MM.1S (cell line): ENCODE data around the gene HSPG2.

Experiments used
- DNase-seq: peaks from one replicate; pipeline ENCODE4 v3.0.0-alpha.2; 2015
- H2AFZ ChIP-seq: fragments of 300-600 bp; sonication (generic); 2 replicates; pipeline ENCODE4 v1.6.0; 2016; ENCODE audit warnings: antibody characterized with exemption, low read length
- H3F3A ChIP-seq: fragments of 300-600 bp; sonication (generic); 2 replicates; pipeline ENCODE4 v1.6.1; 2016; ENCODE audit warnings: mild to moderate bottlenecking, antibody characterized with exemption, low read length, moderate library complexity, mixed read lengths; ENCODE audit not compliant: insufficient read depth
- H3K27ac ChIP-seq: fragments of 300-600 bp; sonication (generic); 2 replicates; pipeline ENCODE4 v1.5.1; 2016; ENCODE audit warnings: mild to moderate bottlenecking, low read length
- H3K27me3 ChIP-seq: fragments of 300-600 bp; sonication (generic); replicated peaks from 2 replicates; pipeline ENCODE4 v1.6.0; 2016; ENCODE audit warnings: low read length; ENCODE audit not compliant: insufficient read depth
- H3K36me3 ChIP-seq: fragments of 300-600 bp; sonication (generic); replicated peaks from 2 replicates; pipeline ENCODE4 v1.6.1; 2016; ENCODE audit warnings: mild to moderate bottlenecking, low read length, mixed read lengths; ENCODE audit not compliant: insufficient read depth
- H3K4me1 ChIP-seq: fragments of 300-600 bp; sonication (generic); 2 replicates; pipeline ENCODE4 v1.6.1; 2016; ENCODE audit warnings: low read length, mixed read lengths
- H3K4me2 ChIP-seq: fragments of 300-600 bp; sonication (generic); 2 replicates; pipeline ENCODE4 v1.6.0; 2016; ENCODE audit warnings: low read depth, low read length
- H3K4me3 ChIP-seq: fragments of 300-600 bp; sonication (generic); 2 replicates; pipeline ENCODE4 v1.5.1; 2016; ENCODE audit warnings: low read length, mixed read lengths
- H3K79me2 ChIP-seq: fragments of 300-600 bp; sonication (generic); 2 replicates; pipeline ENCODE4 v1.6.1; 2016; ENCODE audit warnings: mixed run types, low read length, mixed read lengths
- H3K9ac ChIP-seq: fragments of 300-600 bp; sonication (generic); 2 replicates; pipeline ENCODE4 v1.6.1; 2016; ENCODE audit warnings: low read length, mixed read lengths
- H3K9me2 ChIP-seq: fragments of 300-600 bp; sonication (generic); replicated peaks from 2 replicates; pipeline ENCODE4 v1.6.1; 2016; ENCODE audit warnings: mild to moderate bottlenecking, low read length, mixed read lengths; ENCODE audit not compliant: insufficient read depth
- H3K9me3 ChIP-seq: fragments of 300-600 bp; sonication (generic); replicated peaks from 2 replicates; pipeline ENCODE4 v1.6.1; 2016; ENCODE audit warnings: mild to moderate bottlenecking, low read length, mixed read lengths; ENCODE audit not compliant: insufficient read depth
- H4K20me1 ChIP-seq: fragments of 300-600 bp; sonication (generic); 2 replicates; pipeline ENCODE4 v1.6.1; 2016; ENCODE audit warnings: mild to moderate bottlenecking, low read length, moderate library complexity, mixed read lengths; ENCODE audit not compliant: insufficient read depth
- CTCF ChIP-seq: fragments of 300-600 bp; sonication (generic); IDR thresholded peaks from 2 replicates; pipeline ENCODE4 v1.5.1; 2016; ENCODE audit warnings: antibody characterized with exemption, low read length, mixed read lengths
- EZH2 ChIP-seq: fragments of 300-600 bp; sonication (generic); optimal IDR thresholded peaks from 2 replicates; pipeline ENCODE3; 2017; ENCODE audit warnings: low read depth, mild to moderate bottlenecking, antibody characterized with exemption, low read length, mixed read lengths
- EZH2phosphoT487 ChIP-seq: fragments of 300-600 bp; sonication (generic); IDR thresholded peaks from 2 replicates; pipeline ENCODE4 v1.6.1; 2018; ENCODE audit warnings: antibody characterized with exemption, low read length

HSPG2 gene

GRCh38 chr1:21932127-21932526, 5.0 kb downstream of the HSPG2 start:
- H3K79me2 ChIP-seq = no peaks in the 10 kb centered on the region
- no peaks in the 10 kb centered on the region for H3K9me3 ChIP-seq
- no peaks in the 10 kb centered on the region for H3K4me1 ChIP-seq
- no peaks in the 10 kb centered on the region for H3F3A ChIP-seq
- H2AFZ ChIP-seq = no peak overlapping the region
- H3K36me3 ChIP-seq = no peaks in the 10 kb centered on the region
- no peak overlapping the region for H3K27ac ChIP-seq
- no peaks in the 10 kb centered on the region for H3K9me2 ChIP-seq
- H3K4me3 ChIP-seq = no peak overlapping the region
- no peak overlapping the region for H3K4me2 ChIP-seq
- no peak for DNase-seq
- peaks cover 9% of the 10 kb centered on the region for H3K27me3 ChIP-seq
- TF ChIP-seq CTCF (no peak), EZH2phosphoT487 (no peak), EZH2 (no peak)
- no peaks in the 10 kb centered on the region for H4K20me1 ChIP-seq
- H3K9ac ChIP-seq = no peak overlapping the region

- no peaks in the 10 kb centered on the region for H4K20me1 ChIP-seq
- H3F3A ChIP-seq = no peaks in the 10 kb centered on the region
- no peak overlapping the region for H3K9ac ChIP-seq
- TF ChIP-seq CTCF (no peak), EZH2 (no peak), EZH2phosphoT487 (no peak)
- no peaks in the 10 kb centered on the region for H3K9me3 ChIP-seq
- H3K36me3 ChIP-seq = no peaks in the 10 kb centered on the region
- no peak overlapping the region for H3K4me2 ChIP-seq
- peaks cover 6% of the 10 kb centered on the region for H3K27me3 ChIP-seq
- no peak overlapping the region for H3K27ac ChIP-seq
- no peaks in the 10 kb centered on the region for H3K9me2 ChIP-seq
- DNase-seq = no peak
- H3K79me2 ChIP-seq = no peaks in the 10 kb centered on the region
- H3K4me1 ChIP-seq = no peaks in the 10 kb centered on the region
- no peak overlapping the region for H2AFZ ChIP-seq
- no peak overlapping the region for H3K4me3 ChIP-seq
Measured at GRCh38 chr1:21931171-21932093, 5.7 kb downstream of the HSPG2 start.

GRCh38 chr1:21930629-21931170, 6.4 kb downstream of the HSPG2 start:
- no peak overlapping the region for H3K27ac ChIP-seq
- DNase-seq = no peak
- no peak overlapping the region for H2AFZ ChIP-seq
- no peaks in the 10 kb centered on the region for H3K4me1 ChIP-seq
- no peak overlapping the region for H3K9ac ChIP-seq
- no peaks in the 10 kb centered on the region for H3F3A ChIP-seq
- H3K36me3 ChIP-seq = no peaks in the 10 kb centered on the region
- H4K20me1 ChIP-seq = no peaks in the 10 kb centered on the region
- H3K4me2 ChIP-seq = no peak overlapping the region
- no peaks in the 10 kb centered on the region for H3K9me3 ChIP-seq
- H3K27me3 ChIP-seq = no peaks in the 10 kb centered on the region
- H3K79me2 ChIP-seq = no peaks in the 10 kb centered on the region
- no peak overlapping the region for H3K4me3 ChIP-seq
- TF ChIP-seq EZH2 (no peak), CTCF (no peak), EZH2phosphoT487 (no peak)
- H3K9me2 ChIP-seq = no peaks in the 10 kb centered on the region
